Muscle layer of colon (tissue), 2 donors: ENCODE results near the gene CYS1.

ENCODE experiments used
- H3K27ac ChIP-seq: one replicate; pipeline ENCODE4 v1.7.0; 2013; ENCODE audit warnings: low read depth, mild to moderate bottlenecking, low read length, moderate library complexity
- H3K27me3 ChIP-seq, 2 donors: one replicate each; pipeline ENCODE4 v1.7.0; 2013; ENCODE audit warnings: low read length in 2 of 2, mild to moderate bottlenecking in 2 of 2; ENCODE audit not compliant: insufficient read depth in 2 of 2, control insufficient read depth in 1 of 2
- H3K36me3 ChIP-seq: one replicate; pipeline ENCODE4 v1.7.0; 2013; ENCODE audit warnings: mild to moderate bottlenecking, low read length; ENCODE audit not compliant: insufficient read depth
- H3K4me1 ChIP-seq: one replicate; pipeline ENCODE4 v1.7.0; 2013; ENCODE audit warnings: mild to moderate bottlenecking, low read length; ENCODE audit not compliant: insufficient read depth
- H3K4me3 ChIP-seq, 2 donors: one replicate each; pipeline ENCODE4 v1.7.0; 2013; ENCODE audit warnings: low read length in 2 of 2, low read depth in 1 of 2, mild to moderate bottlenecking in 1 of 2, moderate library complexity in 1 of 2
- H3K9ac ChIP-seq: one replicate; pipeline ENCODE4 v1.7.0; 2013; ENCODE audit warnings: low read length
- H3K9me3 ChIP-seq: one replicate; pipeline ENCODE4 v1.7.0; 2013; ENCODE audit warnings: mild to moderate bottlenecking, low read length
- donor health status: abdominal sarcoma.
- donor health status: Adenocarcinoma of cecum.

The CYS1 gene

GRCh38 chr2:10079266-10079869 is 843 bp downstream of the CYS1 start:
- Histone ChIP-seq H3K27ac (peak overlapping the region; percentile 87), H3K36me3 (no peaks in the 10 kb centered on the region), H3K9me3 (no peaks in the 10 kb centered on the region), H3K4me1 (peaks cover 28% of the 10 kb centered on the region), H3K4me3 (peak overlapping the region; percentile 51 to 63), H3K27me3 (peaks cover 6 to 16% of the 10 kb centered on the region in 2 donors), H3K9ac (peak overlapping the region; percentile 45)

GRCh38 chr2:10078704-10079265 is 1.4 kb downstream of the CYS1 start:
- Histone ChIP-seq H3K27ac (peak overlapping the region; percentile 87), H3K4me1 (peaks cover 24% of the 10 kb centered on the region), H3K4me3 (peak overlapping the region; percentile 51 to 63), H3K9ac (peak overlapping the region; percentile 45), H3K9me3 (no peaks in the 10 kb centered on the region), H3K36me3 (no peaks in the 10 kb centered on the region), H3K27me3 (peaks cover 6 to 14% of the 10 kb centered on the region in 2 donors)

- Histone ChIP-seq H3K4me3 (peak overlapping the region in 1 of 2 donors; percentile 63), H3K9ac (no peak overlapping the region)
Measured at GRCh38 chr2:10078001-10078400, 2.2 kb downstream of the CYS1 start.

GRCh38 chr2:10076988-10077527 is 3.2 kb downstream of the CYS1 start:
- peaks cover 0 to 6% of the 10 kb centered on the region in 2 donors for H3K27me3 ChIP-seq
- H3K4me1 ChIP-seq: peaks cover 18% of the 10 kb centered on the region

More at GRCh38 chr2:10078001-10078400, 2.2 kb downstream of the CYS1 start:
- peaks cover 6% of the 10 kb centered on the region in 2 donors for H3K27me3 ChIP-seq
- H3K9me3 ChIP-seq: no peaks in the 10 kb centered on the region
- H3K27ac ChIP-seq: peak overlapping the region; percentile 87
- no peaks in the 10 kb centered on the region for H3K36me3 ChIP-seq
- peaks cover 16% of the 10 kb centered on the region for H3K4me1 ChIP-seq

GRCh38 chr2:10076511-10076910 is 3.7 kb downstream of the CYS1 start:
- no peak overlapping the region for H3K9ac ChIP-seq
- no peak overlapping the region for H3K4me3 ChIP-seq
- H3K36me3 ChIP-seq: no peaks in the 10 kb centered on the region
- H3K9me3 ChIP-seq: no peaks in the 10 kb centered on the region
- H3K27ac ChIP-seq: no peak overlapping the region
- H3K4me1 ChIP-seq: peaks cover 18% of the 10 kb centered on the region
- H3K27me3 ChIP-seq: peaks cover 0 to 6% of the 10 kb centered on the region in 2 donors

More at GRCh38 chr2:10076988-10077527, 3.2 kb downstream of the CYS1 start:
- H3K4me3 ChIP-seq: no peak overlapping the region
- no peak overlapping the region for H3K27ac ChIP-seq
- no peak overlapping the region for H3K9ac ChIP-seq
- no peaks in the 10 kb centered on the region for H3K9me3 ChIP-seq
- H3K36me3 ChIP-seq: no peaks in the 10 kb centered on the region

- H3K36me3 ChIP-seq: no peaks in the 10 kb centered on the region
- peaks cover 0 to 3% of the 10 kb centered on the region in 2 donors for H3K27me3 ChIP-seq
- no peak overlapping the region for H3K4me3 ChIP-seq
- no peak overlapping the region for H3K9ac ChIP-seq
- peaks cover 18% of the 10 kb centered on the region for H3K4me1 ChIP-seq
- H3K9me3 ChIP-seq: no peaks in the 10 kb centered on the region
- no peak overlapping the region for H3K27ac ChIP-seq
Measured at GRCh38 chr2:10075571-10076209, 4.5 kb downstream of the CYS1 start.

- Histone ChIP-seq H3K36me3 (no peaks in the 10 kb centered on the region), H3K27me3 (no peaks in the 10 kb centered on the region), H3K4me1 (peaks cover 18% of the 10 kb centered on the region), H3K4me3 (no peak overlapping the region), H3K9me3 (no peaks in the 10 kb centered on the region), H3K9ac (no peak overlapping the region), H3K27ac (no peak overlapping the region)
Measured at GRCh38 chr2:10075101-10075500, 5.1 kb downstream of the CYS1 start.

GRCh38 chr2:10073706-10074105 is 6.5 kb downstream of the CYS1 start:
- H3K9me3 ChIP-seq: no peaks in the 10 kb centered on the region
- H3K27me3 ChIP-seq: no peaks in the 10 kb centered on the region
- peaks cover 13% of the 10 kb centered on the region for H3K4me1 ChIP-seq
- no peaks in the 10 kb centered on the region for H3K36me3 ChIP-seq
- H3K4me3 ChIP-seq: no peak overlapping the region
- H3K27ac ChIP-seq: no peak overlapping the region
- no peak overlapping the region for H3K9ac ChIP-seq

GRCh38 chr2:10072656-10073480 is 7.3 kb downstream of the CYS1 start:
- no peak overlapping the region for H3K9ac ChIP-seq
- no peaks in the 10 kb centered on the region for H3K9me3 ChIP-seq
- H3K27ac ChIP-seq: no peak overlapping the region
- no peak overlapping the region for H3K4me3 ChIP-seq
- no peaks in the 10 kb centered on the region for H3K27me3 ChIP-seq
- peaks cover 6% of the 10 kb centered on the region for H3K4me1 ChIP-seq
- no peaks in the 10 kb centered on the region for H3K36me3 ChIP-seq

- H3K9ac ChIP-seq: no peak overlapping the region
- H3K9me3 ChIP-seq: no peaks in the 10 kb centered on the region
- peaks cover 6% of the 10 kb centered on the region for H3K4me1 ChIP-seq
- no peaks in the 10 kb centered on the region for H3K27me3 ChIP-seq
- no peaks in the 10 kb centered on the region for H3K36me3 ChIP-seq
- H3K4me3 ChIP-seq: no peak overlapping the region
- H3K27ac ChIP-seq: no peak overlapping the region
Measured at GRCh38 chr2:10071595-10071994, 8.6 kb downstream of the CYS1 start.

- Histone ChIP-seq H3K36me3 (no peaks in the 10 kb centered on the region), H3K9ac (no peak overlapping the region), H3K4me1 (peaks cover 6% of the 10 kb centered on the region), H3K27me3 (no peaks in the 10 kb centered on the region), H3K9me3 (no peaks in the 10 kb centered on the region), H3K4me3 (no peak overlapping the region), H3K27ac (no peak overlapping the region)
Measured at GRCh38 chr2:10071176-10071575, 9.0 kb downstream of the CYS1 start.
